Right lobe of liver (tissue), 6 donors: ENCODE data around the gene FLYWCH1. TPM values are rescaled to one million over a fixed set of nuclear protein-coding genes. Genes with fewer than 3 reads are reported as not detected.

Experiments used
- ATAC-seq, 4 donors: fragments of 200-7000 bp; cut with Tn5 transposase; one replicate each; pipeline ENCODE4 v1.9.1; 2020; ENCODE audit warnings: mild to moderate bottlenecking in 4 of 4, moderate library complexity in 4 of 4
- DNase-seq, 3 donors: peaks; one replicate each; pipeline ENCODE4 v3.0.0-alpha.2; 2020
- H3K27ac ChIP-seq, 3 donors: fragments of 200-600 bp; one replicate each; pipeline ENCODE4 v1.8.0; 2022
- H3K27me3 ChIP-seq, 2 donors: fragments of 200-600 bp; one replicate each; pipeline ENCODE4 v1.8.0; 2022
- H3K36me3 ChIP-seq, 4 donors: fragments of 200-600 bp; sonication (generic) in 1 of 4; one replicate each; pipeline versions ENCODE4 v1.5.1 to v1.8.0; 2017 to 2022; ENCODE audit warnings: control low read depth in 1 of 4
- H3K4me1 ChIP-seq, 4 donors: fragments of 200-600 bp; sonication (generic) in 1 of 4; one replicate each; pipeline versions ENCODE4 v1.5.1 to v1.8.0; 2017 to 2022; ENCODE audit warnings: control low read depth in 1 of 4
- H3K4me3 ChIP-seq, 3 donors: fragments of 200-600 bp; one replicate each; pipeline ENCODE4 v1.8.0; 2022
- H3K9me3 ChIP-seq, 4 donors: fragments of 200-600 bp; sonication (generic) in 1 of 4; one replicate each; pipeline versions ENCODE4 v1.5.1 to v1.8.0; 2017 to 2022; ENCODE audit warnings: control low read depth in 1 of 4
- CTCF ChIP-seq, 4 donors: fragments of 200-600 bp in 3 of 4; fragments of 450-650 bp in 1 of 4; IDR thresholded peaks; one replicate each; pipeline versions ENCODE4 v1.5.1 to v1.8.0; 2016 to 2022; ENCODE audit warnings: antibody characterized with exemption in 4 of 4, mild to moderate bottlenecking in 2 of 4
- POLR2A ChIP-seq: fragments of 450-650 bp; IDR thresholded peaks from one replicate; pipeline ENCODE4 v1.6.1; 2017; ENCODE audit warnings: antibody characterized with exemption, mild to moderate bottlenecking
- WGBS: methylation state at CpG from one replicate; pipeline ENCODE4 v1.1.6; 2018; ENCODE audit warnings: low coverage, low lambda C conversion rate; ENCODE audit not compliant: insufficient coverage; ENCODE audit errors: missing lambda C conversion rate; 5-methylcytosine and 5-hydroxymethylcytosine counted together
- intact Hi-C, 2 donors: fragments of 100-400 bp; cut with DNase I; formaldehyde crosslinking; loops; one replicate each; pipeline versions ENCODE4 v1.11.2 to v1.14.1; 2022
- total RNA-seq, 6 experiments: library from RNA; depleted of rRNA in 2 of 6; stranded (reverse); fragments of >200 nt in 2 of 6; fragmentation: NEBNext Ultra II Directional in 3 of 6; extraction: Animal tissue kit (Norgen Biotek cat#: 25700) in 3 of 6; gene quantifications; one replicate each; pipeline versions ENCODE4 v1.1.0 to v1.2.4, GENCODE V29; 2016 to 2023
- donor health status: DM: no; HTN: yes; CAD: no.
- donor health status: DM: no; HTN: no; CAD: no.
- donor health status: DM: no; HTN: no; CAD: no.
- donor health status: DM: no; HTN: yes; CAD: no.
- donor health status: DM: no; HTN: yes; CAD: no.

Gene FLYWCH1
- total RNA-seq, 6 experiments from 2014 or later: 9.3 to 19.8 (median 15.1) TPM

GRCh38 chr16:2898831-2899563 lies 12.7 kb upstream of the FLYWCH1 start:
- ATAC-seq (peak in 2 of 4 donors; percentile 16 to 28), DNase-seq (no peak)
- Histone ChIP-seq H3K36me3 (no peaks in the 10 kb centered on the region), H3K9me3 (no peaks in the 10 kb centered on the region), H3K4me3 (no peak overlapping the region), H3K27ac (no peak overlapping the region), H3K27me3 (no peaks in the 10 kb centered on the region), H3K4me1 (peaks cover 0 to 4% (median 0%) of the 10 kb centered on the region in 4 donors)
- 64% methylated on average over 9 of the region's 10 CpGs for WGBS
- intact Hi-C loops: no loop called here
- TF ChIP-seq CTCF (IDR thresholded peaks at IDR 0.05) (no peak), POLR2A (no peak)

GRCh38 chr16:2899564-2900072 lies 12.1 kb upstream of the FLYWCH1 start:
- Histone ChIP-seq H3K9me3 (no peaks in the 10 kb centered on the region), H3K27ac (no peak overlapping the region), H3K4me3 (no peak overlapping the region), H3K36me3 (no peaks in the 10 kb centered on the region), H3K27me3 (no peaks in the 10 kb centered on the region), H3K4me1 (peaks cover 0 to 5% (median 0%) of the 10 kb centered on the region in 4 donors)
- intact Hi-C loops: no loop called here
- TF ChIP-seq POLR2A (no peak), CTCF (IDR thresholded peaks at IDR 0.05) (no peak)
- whole genome bisulfite sequencing: 95% methylated on average over 12 of the region's 13 CpGs
- DNase-seq (no peak), ATAC-seq (no peak)

DNA sequence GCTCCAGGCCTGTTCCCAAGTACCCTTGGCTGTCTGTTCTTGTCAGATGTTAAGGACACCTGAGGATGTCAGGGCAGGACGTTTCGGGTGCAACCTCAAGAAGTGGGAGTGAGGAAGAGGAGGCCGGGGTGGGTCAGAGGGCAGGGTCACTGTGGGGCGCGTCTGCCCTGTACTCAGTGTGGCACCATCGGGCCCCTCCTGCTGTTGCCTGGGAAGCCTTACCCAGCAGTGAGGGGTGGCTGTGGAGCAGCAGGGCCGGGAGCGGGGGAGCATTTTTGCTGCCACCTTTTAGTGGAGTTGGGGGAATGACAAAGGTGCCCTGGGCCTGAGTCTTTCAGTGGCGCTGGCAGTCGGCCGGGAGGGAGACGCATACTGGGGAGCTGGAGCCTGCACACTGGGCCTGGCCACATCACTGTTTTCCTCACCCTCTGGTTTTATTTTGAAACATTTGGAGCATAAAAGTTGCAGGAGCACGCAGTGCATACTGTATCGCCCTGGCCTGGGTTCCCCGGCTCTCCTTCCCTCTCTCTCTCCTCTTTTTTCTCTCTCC lies 11.1 kb upstream of the FLYWCH1 start:
- WGBS: 100% methylated on average over 3 of the region's 15 CpGs
- intact Hi-C loops: no loop called here
- no peaks in the 10 kb centered on the region for H3K27me3 ChIP-seq
- no peaks in the 10 kb centered on the region for H3K9me3 ChIP-seq
- H3K36me3 ChIP-seq: no peaks in the 10 kb centered on the region
- no peak overlapping the region for H3K27ac ChIP-seq
- peaks cover 0 to 5% (median 0%) of the 10 kb centered on the region in 4 donors for H3K4me1 ChIP-seq
- H3K4me3 ChIP-seq: no peak overlapping the region
- DNase-seq (no peak), ATAC-seq (no peak)
- TF ChIP-seq CTCF (IDR thresholded peaks at IDR 0.05) (no peak), POLR2A (no peak)

- peaks cover 0 to 10% (median 0%) of the 10 kb centered on the region in 4 donors for H3K4me1 ChIP-seq
- H3K27me3 ChIP-seq: no peaks in the 10 kb centered on the region
- H3K4me3 ChIP-seq: no peak overlapping the region
- no peaks in the 10 kb centered on the region for H3K36me3 ChIP-seq
- TF ChIP-seq POLR2A (no peak), CTCF (IDR thresholded peaks at IDR 0.05) (no peak)
- intact Hi-C loops: no loop called here
- WGBS: 90% methylated on average over 5 of the region's 9 CpGs
- DNase-seq: no peak
- H3K9me3 ChIP-seq: no peaks in the 10 kb centered on the region
- no peak for ATAC-seq
- no peak overlapping the region for H3K27ac ChIP-seq
Measured at GRCh38 chr16:2902337-2903130, 9.2 kb upstream of the FLYWCH1 start.
